GM23338 (cell line): ENCODE results near the gene SLC35F1. TPM values are rescaled to one million over a fixed set of nuclear protein-coding genes. Genes with fewer than 3 reads are reported as not detected.

Experiments
- ATAC-seq: fragments of 200-7000 bp; cut with Tn5 transposase; 3 replicates; pipeline ENCODE4 v1.9.1; 2020
- DNase-seq: peaks from one replicate; pipeline ENCODE4 v3.0.0-alpha.2; 2015; ENCODE audit warnings: low spot score
- H2AFZ ChIP-seq: fragments of 200-600 bp; sonication (generic); 2 replicates; pipeline ENCODE4 v1.8.0; 2016; ENCODE audit warnings: antibody characterized with exemption, mild to moderate bottlenecking, moderate library complexity
- H3F3A ChIP-seq: fragments of 200-600 bp; sonication (generic); replicated peaks from 2 replicates; pipeline ENCODE4 v1.8.0; 2017; ENCODE audit warnings: antibody characterized with exemption, mixed run types, low read depth
- H3K27ac ChIP-seq: fragments of 200-600 bp; sonication (generic); 2 replicates; pipeline ENCODE4 v1.6.1; 2016; ENCODE audit warnings: low read depth
- H3K27me3 ChIP-seq: fragments of 200-600 bp; sonication (generic); 2 replicates; pipeline ENCODE4 v1.8.0; 2016; ENCODE audit warnings: mild to moderate bottlenecking, mixed run types, moderate library complexity; ENCODE audit not compliant: insufficient read depth
- H3K36me3 ChIP-seq: fragments of 200-600 bp; sonication (generic); 2 replicates; pipeline ENCODE4 v1.8.0; 2016; ENCODE audit warnings: mild to moderate bottlenecking; ENCODE audit not compliant: insufficient read depth
- H3K4me1 ChIP-seq: fragments of 200-600 bp; sonication (generic); 2 replicates; pipeline ENCODE4 v1.8.0; 2016; ENCODE audit warnings: mild to moderate bottlenecking, moderate library complexity; ENCODE audit not compliant: insufficient read depth
- H3K4me2 ChIP-seq: fragments of 200-600 bp; sonication (generic); 2 replicates; pipeline ENCODE4 v1.7.1; 2017; ENCODE audit warnings: mixed run types
- H3K4me3 ChIP-seq: fragments of 200-600 bp; sonication (generic); 2 replicates; pipeline ENCODE4 v1.6.1; 2016; ENCODE audit warnings: mixed run types
- H3K79me2 ChIP-seq: fragments of 200-600 bp; sonication (generic); replicated peaks from 2 replicates; pipeline ENCODE4 v1.8.0; 2017; ENCODE audit warnings: mild to moderate bottlenecking; ENCODE audit not compliant: insufficient read depth
- H3K9me2 ChIP-seq: fragments of 200-600 bp; sonication (generic); 2 replicates; pipeline ENCODE4 v1.8.0; 2017; ENCODE audit not compliant: insufficient read depth
- H4K20me1 ChIP-seq: fragments of 200-600 bp; sonication (generic); replicated peaks from 2 replicates; pipeline ENCODE4 v1.8.0; 2017; ENCODE audit warnings: mild to moderate bottlenecking; ENCODE audit not compliant: insufficient read depth
- H3K27ac Mint-ChIP-seq: 2 replicates; pipeline ENCODE4 v1.8.0; 2020; ENCODE audit warnings: inconsistent platforms, mild to moderate bottlenecking, moderate library complexity, mixed read lengths
- H3K27me3 Mint-ChIP-seq: 3 replicates; pipeline ENCODE4 v1.8.0; 2022; ENCODE audit warnings: low read depth, mild to moderate bottlenecking, moderate library complexity, mixed read lengths, inconsistent platforms; ENCODE audit not compliant: insufficient read depth, poor library complexity
- H3K36me3 Mint-ChIP-seq: 3 replicates; pipeline ENCODE4 v1.8.0; 2021; ENCODE audit warnings: low read depth, mild to moderate bottlenecking, inconsistent platforms, moderate library complexity, mixed read lengths
- H3K4me1 Mint-ChIP-seq: 3 replicates; pipeline ENCODE4 v1.8.0; 2020; ENCODE audit warnings: mild to moderate bottlenecking, inconsistent platforms, mixed read lengths
- H3K4me3 Mint-ChIP-seq: 3 replicates; pipeline ENCODE4 v1.8.0; 2021; ENCODE audit warnings: moderate library complexity, mild to moderate bottlenecking, inconsistent platforms, mixed read lengths
- H3K9me3 Mint-ChIP-seq: 3 replicates; pipeline ENCODE4 v1.8.0; 2020; ENCODE audit warnings: moderate library complexity, mild to moderate bottlenecking, inconsistent platforms, mixed read lengths
- CREB1 ChIP-seq: fragments of 250-450 bp; sonication (Bioruptor Pico); IDR thresholded peaks from 2 replicates; pipeline ENCODE4 v1.5.0; 2020; ENCODE audit warnings: low read depth, mild to moderate bottlenecking, moderate library complexity
- EZH2 ChIP-seq: fragments of 200-600 bp; sonication (generic); IDR thresholded peaks from one replicate; pipeline ENCODE4 v1.8.0; 2017; ENCODE audit warnings: antibody characterized with exemption, mild to moderate bottlenecking, low read depth; ENCODE audit not compliant: unreplicated experiment
- POLR2AphosphoS5 ChIP-seq: IDR thresholded peaks from 2 replicates; pipeline ENCODE4 v1.6.1; 2016; ENCODE audit warnings: antibody characterized with exemption, low read depth
- REST ChIP-seq: IDR thresholded peaks from one replicate; pipeline ENCODE4 v1.6.1; 2018; ENCODE audit warnings: antibody characterized with exemption; ENCODE audit not compliant: unreplicated experiment
- STAT1 ChIP-seq: IDR thresholded peaks from one replicate; pipeline ENCODE4 v1.6.1; 2016; ENCODE audit warnings: antibody characterized with exemption; ENCODE audit not compliant: unreplicated experiment
- ZNF114 ChIP-seq: fragments of 250-450 bp; sonication (Bioruptor Pico); IDR thresholded peaks from 2 replicates; pipeline ENCODE4 v1.5.0; 2020; ENCODE audit warnings: mild to moderate bottlenecking, moderate library complexity
- ZNF331 ChIP-seq: fragments of 250-450 bp; sonication (Bioruptor Pico); IDR thresholded peaks from 2 replicates; pipeline ENCODE4 v1.5.0; 2020; ENCODE audit warnings: low read depth, mild to moderate bottlenecking, moderate library complexity
- ZNF462 ChIP-seq: fragments of 250-450 bp; sonication (Bioruptor Pico); IDR thresholded peaks from 2 replicates; pipeline ENCODE4 v1.5.0; 2020; ENCODE audit warnings: mild to moderate bottlenecking, moderate library complexity
- polyA plus RNA-seq: library from polyadenylated mRNA; unstranded; fragments of >200 nt; fragmentation: Nextera tagmentation; extraction: Ambion mirVana; gene quantifications from 2 replicates; pipeline ENCODE4 v1.2.1, GENCODE V29; 2016
- total RNA-seq: library from RNA; depleted of rRNA; stranded (reverse); fragments of >200 nt; shearing (Covaris generic); gene quantifications from 2 replicates; pipeline ENCODE4 v1.2.3, GENCODE V29; 2014

Gene SLC35F1
- total and polyA plus RNA-seq, 2 experiments from 2014 or later, result 3.0 to 10.3 TPM

DNA sequence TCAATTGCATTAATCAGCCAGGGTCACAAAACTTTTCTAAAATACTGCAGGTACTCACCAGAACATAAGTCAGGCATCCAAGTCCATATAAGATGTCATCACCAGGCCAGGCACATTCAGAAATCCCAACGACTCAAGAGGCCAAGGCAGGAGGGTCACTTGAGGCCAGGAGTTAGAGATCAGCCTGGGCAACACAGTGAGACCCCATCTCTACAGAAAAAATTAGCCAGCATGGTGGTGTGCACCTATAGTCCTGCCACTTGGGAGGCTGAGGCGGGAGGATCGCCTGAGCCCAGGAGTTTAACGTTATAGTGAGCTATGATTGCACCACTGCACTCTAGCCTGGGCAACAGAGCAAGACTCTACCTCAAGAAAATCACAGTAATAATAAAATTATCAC, 362.6 kb downstream of the SLC35F1 start (continued):
- TF ChIP-seq ZNF462 (no peak), POLR2AphosphoS5 (no peak), REST (no peak)

- Histone ChIP-seq H3K27me3 (no peaks in the 10 kb centered on the region), H3K36me3 (no peaks in the 10 kb centered on the region), H3K4me2 (no peak overlapping the region), H3K4me1 (no peaks in the 10 kb centered on the region), H2AFZ (no peak overlapping the region), H3F3A (no peaks in the 10 kb centered on the region), H3K9me2 (no peaks in the 10 kb centered on the region; the same call in 1 of the 2 replicates), H3K79me2 (no peaks in the 10 kb centered on the region), H3K27ac (no peak overlapping the region), H3K4me3 (no peak overlapping the region), H4K20me1 (no peaks in the 10 kb centered on the region)
- H3K27me3 Mint-ChIP-seq, result no peaks in the 10 kb centered on the region
- H3K36me3 Mint-ChIP-seq, result no peaks in the 10 kb centered on the region
- DNase-seq (no peak), ATAC-seq (no peak)
- no peak overlapping the region for H3K4me3 Mint-ChIP-seq
- peaks cover 5% of the 10 kb centered on the region for H3K4me1 Mint-ChIP-seq
- no peaks in the 10 kb centered on the region for H3K9me3 Mint-ChIP-seq
- no peak overlapping the region for H3K27ac Mint-ChIP-seq
- no peak for TF ChIP-seq ZNF114 (CRISPR knock-in tag)
- TF ChIP-seq EZH2, result no peak
- TF ChIP-seq CREB1 (CRISPR knock-in tag), result no peak
- TF ChIP-seq STAT1, result no peak
- no peak for TF ChIP-seq ZNF331
These were observed 370.6 kb downstream of the SLC35F1 start for GRCh38 chr6:118277631-118278030.
